Measurements from ENCODE around the gene RBM17. TPM values are rescaled to one million over a fixed set of nuclear protein-coding genes. Genes with fewer than 3 reads are reported as not detected.

Gene RBM17
- total RNA-seq, 6 experiments from 2014 or later, result 11.9 to 40.6 (median 28.1) TPM

- no peak overlapping the region for H3K27ac ChIP-seq
- H3K36me3 ChIP-seq, result no peaks in the 10 kb centered on the region
- 61% methylated on average over 8 of the region's 11 CpGs for WGBS (ENCODE audit: insufficient coverage, low coverage, low lambda C conversion rate, missing lambda C conversion rate)
- intact Hi-C loops (cut with DNase I), result no loop called here
- H3K4me3 ChIP-seq, result no peak overlapping the region
- no peaks in the 10 kb centered on the region for H3K27me3 ChIP-seq
- no peaks in the 10 kb centered on the region for H3K9me3 ChIP-seq
- no peaks in the 10 kb centered on the region for H3K4me1 ChIP-seq
- ATAC-seq (no peak), DNase-seq (no peak)
- no peak for TF ChIP-seq CTCF (IDR thresholded peaks at IDR 0.05)
- no peak for TF ChIP-seq POLR2A (IDR thresholded peaks at IDR 0.05)
Observed at GRCh38 chr10:6069081-6069931, 19.5 kb upstream of the RBM17 start.

- DNase-seq (no peak), ATAC-seq (no peak)
- Histone ChIP-seq H3K27me3 (no peaks in the 10 kb centered on the region), H3K4me1 (no peaks in the 10 kb centered on the region), H3K27ac (no peak overlapping the region), H3K9me3 (no peaks in the 10 kb centered on the region), H3K36me3 (no peaks in the 10 kb centered on the region), H3K4me3 (no peak overlapping the region)
- intact Hi-C loops (cut with DNase I), result no loop called here
- TF ChIP-seq CTCF (IDR thresholded peaks at IDR 0.05) (no peak), POLR2A (IDR thresholded peaks at IDR 0.05) (no peak)
- WGBS (ENCODE audit: insufficient coverage, low coverage, low lambda C conversion rate, missing lambda C conversion rate), result 74% methylated on average over 4 of the region's 5 CpGs
Observed at GRCh38 chr10:6070660-6071059, 18.2 kb upstream of the RBM17 start.

- ATAC-seq, result peak in 3 of 4 donors; percentile 16 to 49 (median 32)
- TF ChIP-seq POLR2A (IDR thresholded peaks at IDR 0.05) (no peak), CTCF (IDR thresholded peaks at IDR 0.05) (no peak)
- Histone ChIP-seq H3K9me3 (no peaks in the 10 kb centered on the region), H3K27me3 (no peaks in the 10 kb centered on the region), H3K27ac (peak overlapping the region in 1 of 3 donors; percentile 18), H3K36me3 (no peaks in the 10 kb centered on the region), H3K4me3 (no peak overlapping the region), H3K4me1 (no peaks in the 10 kb centered on the region)
- intact Hi-C loops (cut with DNase I), result no loop called here
- 56% methylated on average over 7 of the region's 10 CpGs for WGBS (ENCODE audit: insufficient coverage, low coverage, low lambda C conversion rate, missing lambda C conversion rate)
- DNase-seq, result peak in 1 of 3 donors; percentile 9
Observed at GRCh38 chr10:6071181-6072175, 17.4 kb upstream of the RBM17 start.

- no peak for DNase-seq
- Histone ChIP-seq H3K36me3 (no peaks in the 10 kb centered on the region), H3K9me3 (no peaks in the 10 kb centered on the region), H3K27ac (peak overlapping the region in 1 of 3 donors; percentile 18), H3K4me1 (no peaks in the 10 kb centered on the region), H3K27me3 (no peaks in the 10 kb centered on the region), H3K4me3 (no peak overlapping the region)
- intact Hi-C loops (cut with DNase I), result no loop called here
- TF ChIP-seq POLR2A (IDR thresholded peaks at IDR 0.05), result no peak
- 43% methylated on average over 13 of the region's 13 CpGs for WGBS (ENCODE audit: insufficient coverage, low coverage, low lambda C conversion rate, missing lambda C conversion rate)
- ATAC-seq, result peak in 2 of 4 donors; percentile 38 to 46
Observed at GRCh38 chr10:6072215-6072934, 16.5 kb upstream of the RBM17 start.
